SK-N-SH (cell line): ENCODE results near the gene TOX2. TPM values are rescaled to one million over a fixed set of nuclear protein-coding genes. Genes with fewer than 3 reads are reported as not detected.

Experiments used
- CTCF ChIA-PET: fragments of 300-600, 350-600 bp; formaldehyde crosslinking; extraction: SDS; loops from one replicate; lab custom pipeline; 2021; lab: Yijun Ruan, JAX
- POLR2A ChIA-PET: fragments of 350-600 bp; sonication (Branson Sonifier 250); formaldehyde crosslinking; extraction: SDS; loops from one replicate; lab custom pipeline; 2020; ENCODE audit warnings: antibody characterized with exemption, inconsistent platforms; lab: Yijun Ruan, JAX
- DNase-seq: peaks from one replicate; pipeline ENCODE4 v3.0.0; 2012
- H2AFZ ChIP-seq: fragments of 200-600 bp; sonication (generic); 2 replicates; pipeline ENCODE4 v1.8.1; 2016; ENCODE audit warnings: antibody characterized with exemption, mild to moderate bottlenecking, low read depth
- H3F3A ChIP-seq: fragments of 200-600 bp; sonication (generic); replicated peaks from 2 replicates; pipeline ENCODE3; 2016; ENCODE audit warnings: antibody characterized with exemption, mild to moderate bottlenecking; ENCODE audit not compliant: insufficient read depth
- H3K27ac ChIP-seq, 2 experiments: fragments of 200-500 bp in 1 of 2; fragments of 200-600 bp in 1 of 2; sonication (Bioruptor generic) in 1 of 2; sonication (generic), shearing (Covaris generic) in 1 of 2; 2 replicates each; pipeline versions ENCODE4 v1.5.1 to v1.6.1; 2014 to 2016; ENCODE audit warnings: low read depth in 2 of 2, inconsistent platforms in 1 of 2, low read length in 1 of 2, mild to moderate bottlenecking in 1 of 2, mixed read lengths in 1 of 2
- H3K27me3 ChIP-seq: fragments of 200-600 bp; sonication (generic), shearing (Covaris generic); 2 replicates; pipeline ENCODE4 v1.6.1; 2016; ENCODE audit warnings: mixed run types; ENCODE audit not compliant: insufficient read depth
- H3K36me3 ChIP-seq, 2 experiments: fragments of 200-500 bp in 1 of 2; fragments of 200-600 bp in 1 of 2; sonication (Bioruptor generic) in 1 of 2; sonication (generic) in 1 of 2; replicated peaks in 1 of 2; 2 replicates each; pipeline versions ENCODE3 to v1.5.1; 2014 to 2016; ENCODE audit warnings: low read length in 1 of 2, mild to moderate bottlenecking in 1 of 2; ENCODE audit not compliant: insufficient read depth in 2 of 2, control insufficient read depth in 1 of 2
- H3K4me1 ChIP-seq, 2 experiments: fragments of 200-500 bp in 1 of 2; fragments of 200-600 bp in 1 of 2; sonication (Bioruptor generic) in 1 of 2; sonication (generic), shearing (Covaris generic) in 1 of 2; 2 replicates each; pipeline versions ENCODE4 v1.5.1 to v1.6.1; 2014 to 2016; ENCODE audit warnings: low read depth in 1 of 2, low read length in 1 of 2, mixed run types in 1 of 2; ENCODE audit not compliant: insufficient read depth in 2 of 2, control insufficient read depth in 1 of 2
- H3K4me2 ChIP-seq: fragments of 200-600 bp; sonication (generic), shearing (Covaris generic); 2 replicates; pipeline ENCODE4 v1.6.1; 2017; ENCODE audit warnings: mixed run types
- H3K4me3 ChIP-seq, 2 experiments: fragments of 200-500 bp in 1 of 2; fragments of 200-600 bp in 1 of 2; sonication (Bioruptor generic) in 1 of 2; sonication (generic), shearing (Covaris generic) in 1 of 2; 2 replicates each; pipeline versions ENCODE4 v1.5.1 to v1.8.1; 2014 to 2016; ENCODE audit warnings: low read depth in 2 of 2, inconsistent platforms in 1 of 2, low read length in 1 of 2, mild to moderate bottlenecking in 1 of 2, mixed read lengths in 1 of 2, moderate library complexity in 1 of 2
- H3K79me2 ChIP-seq: fragments of 200-600 bp; sonication (generic); 2 replicates; pipeline ENCODE4 v1.8.1; 2017; ENCODE audit warnings: mild to moderate bottlenecking; ENCODE audit not compliant: insufficient read depth
- H3K9ac ChIP-seq: fragments of 200-600 bp; sonication (generic); 2 replicates; pipeline ENCODE4 v1.6.1; 2017; ENCODE audit warnings: mixed run types
- H3K9me2 ChIP-seq: fragments of 200-600 bp; sonication (generic); 2 replicates; pipeline ENCODE4 v1.6.1; 2017; ENCODE audit warnings: mixed run types
- H3K9me3 ChIP-seq: fragments of 200-600 bp; sonication (generic); 2 replicates; pipeline ENCODE4 v1.6.1; 2017; ENCODE audit warnings: mixed run types, mild to moderate bottlenecking, moderate library complexity
- H4K20me1 ChIP-seq: fragments of 200-600 bp; sonication (generic); 2 replicates; pipeline ENCODE4 v1.6.1; 2017; ENCODE audit warnings: mild to moderate bottlenecking, mixed run types; ENCODE audit not compliant: insufficient read depth
- FOSL2 ChIP-seq: IDR thresholded peaks from 2 replicates; pipeline ENCODE4 v1.4.0; 2012; ENCODE audit warnings: low read depth, mild to moderate bottlenecking, moderate library complexity, borderline replicate concordance
- FOXJ3 ChIP-seq: sonication (generic); formaldehyde crosslinking; IDR thresholded peaks from 2 replicates; pipeline ENCODE4 v1.5.1; 2020; ENCODE audit warnings: mild to moderate bottlenecking, missing genetic modification reagents
- FOXM1 ChIP-seq: IDR thresholded peaks from 2 replicates; pipeline ENCODE4 v1.4.0; 2012; ENCODE audit warnings: low read depth, mild to moderate bottlenecking
- GABPA ChIP-seq: IDR thresholded peaks from 2 replicates; pipeline ENCODE4 v1.4.0; 2012; ENCODE audit warnings: low read depth, mild to moderate bottlenecking
- GATA2 ChIP-seq: sonication (generic); formaldehyde crosslinking; IDR thresholded peaks from 2 replicates; pipeline ENCODE4 v1.5.0; 2020; ENCODE audit warnings: mild to moderate bottlenecking, missing genetic modification reagents
- MEF2A ChIP-seq: IDR thresholded peaks from 2 replicates; pipeline ENCODE4 v1.4.0; 2012; ENCODE audit warnings: low read depth, borderline replicate concordance
- MXI1 ChIP-seq: IDR thresholded peaks from 2 replicates; pipeline ENCODE4 v1.6.1; 2012; ENCODE audit warnings: mild to moderate bottlenecking, low read depth, low read length, improper control_type of control experiment
- NFIC ChIP-seq: IDR thresholded peaks from 2 replicates; pipeline ENCODE4 v1.4.0; 2012; ENCODE audit warnings: borderline replicate concordance
- RCOR1 ChIP-seq: fragments of 150-350 bp; IDR thresholded peaks from 2 replicates; pipeline ENCODE4 v1.6.1; 2017; ENCODE audit warnings: antibody characterized with exemption, low read length
- RFX5 ChIP-seq: IDR thresholded peaks from 2 replicates; pipeline ENCODE4 v1.6.1; 2012; ENCODE audit warnings: mild to moderate bottlenecking, improper control_type of control experiment, low read length
- SIN3A ChIP-seq: IDR thresholded peaks from 2 replicates; pipeline ENCODE4 v1.6.1; 2012; ENCODE audit warnings: low read depth, mild to moderate bottlenecking, low read length, moderate library complexity, borderline replicate concordance
- SMC3 ChIP-seq: IDR thresholded peaks from 2 replicates; pipeline ENCODE4 v1.6.1; 2012; ENCODE audit warnings: low read depth, low read length, improper control_type of control experiment
- TAF1 ChIP-seq: IDR thresholded peaks from 2 replicates; pipeline ENCODE4 v1.6.1; 2012; ENCODE audit warnings: low read depth, mild to moderate bottlenecking, low read length, moderate library complexity, borderline replicate concordance
- YY1 ChIP-seq: IDR thresholded peaks from 2 replicates; pipeline ENCODE4 v1.4.0; 2012; ENCODE audit warnings: low read depth, mild to moderate bottlenecking
- WGBS: methylation state at CpG from one replicate; pipeline ENCODE4 v1.1.6; 2017; ENCODE audit warnings: low lambda C conversion rate; 5-methylcytosine and 5-hydroxymethylcytosine counted together
- polyA plus RNA-seq, 3 experiments: library from polyadenylated mRNA; depleted of rRNA; stranded (reverse); fragments of >200 nt; gene quantifications; 2 replicates each; pipeline ENCODE4 v1.2.3, GENCODE V29; 2012
- TF ChIP-seq, protein P1 (sequence below): fragments of 150-350 bp; IDR thresholded peaks from 2 replicates; pipeline ENCODE4 v1.6.1; 2016; ENCODE audit warnings: mild to moderate bottlenecking, low read depth, low read length
- TF ChIP-seq, protein P2 (sequence below): IDR thresholded peaks from 2 replicates; pipeline ENCODE4 v1.4.0; 2012; ENCODE audit warnings: low read depth, borderline replicate concordance
- TF ChIP-seq, protein P3 (sequence below): fragments of 150-350 bp; IDR thresholded peaks from 2 replicates; pipeline ENCODE4 v1.6.1; 2017; ENCODE audit warnings: antibody characterized with exemption, low read length, low read depth, borderline replicate concordance
- TF ChIP-seq, protein P4 (sequence below): fragments of 200-600 bp; sonication (generic); IDR thresholded peaks from 2 replicates; pipeline ENCODE4 v1.6.1; 2017; ENCODE audit warnings: antibody characterized with exemption, mild to moderate bottlenecking, moderate library complexity

TOX2 gene
- polyA plus RNA-seq, 1 of the 3 experiments (the other 2 are of a cell fraction): 15.4 TPM

DNA sequence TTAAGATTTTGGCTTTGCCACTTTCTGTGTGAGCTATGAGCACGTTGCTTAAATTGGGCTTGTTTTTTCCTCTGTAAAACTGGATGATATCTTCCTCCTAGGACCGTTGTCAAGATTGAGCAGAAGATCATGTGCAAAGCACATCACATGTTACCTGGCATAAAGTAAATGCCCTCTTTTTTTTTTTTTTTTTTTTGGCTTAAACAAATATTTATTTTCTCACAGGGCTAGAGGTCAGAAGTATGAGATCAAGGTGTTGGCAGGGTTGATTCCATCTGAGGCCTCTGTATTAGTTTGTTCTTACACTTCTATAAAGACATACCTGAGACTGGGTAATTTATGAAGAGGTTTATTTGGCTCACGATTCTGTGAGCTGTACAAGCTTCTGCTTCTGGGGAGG, 42.7 kb downstream of the TOX2 start:
- Histone ChIP-seq H3K4me2 (no peak overlapping the region), H3K9me3 (no peaks in the 10 kb centered on the region), H3F3A (peaks cover 22% of the 10 kb centered on the region), H4K20me1 (no peaks in the 10 kb centered on the region), H3K4me3 (no peak overlapping the region), H3K36me3 (no peaks in the 10 kb centered on the region), H3K79me2 (no peaks in the 10 kb centered on the region), H3K9ac (no peak overlapping the region), H2AFZ (no peak overlapping the region), H3K27ac (no peak overlapping the region), H3K9me2 (no peaks in the 10 kb centered on the region), H3K27me3 (no peaks in the 10 kb centered on the region), H3K4me1 (peaks cover 36 to 64% of the 10 kb centered on the region in 2 experiments)
- DNase-seq: no peak
- POLR2A ChIA-PET: no interaction called here
- CTCF ChIA-PET: no interaction called here
- TF ChIP-seq, protein P1, sequence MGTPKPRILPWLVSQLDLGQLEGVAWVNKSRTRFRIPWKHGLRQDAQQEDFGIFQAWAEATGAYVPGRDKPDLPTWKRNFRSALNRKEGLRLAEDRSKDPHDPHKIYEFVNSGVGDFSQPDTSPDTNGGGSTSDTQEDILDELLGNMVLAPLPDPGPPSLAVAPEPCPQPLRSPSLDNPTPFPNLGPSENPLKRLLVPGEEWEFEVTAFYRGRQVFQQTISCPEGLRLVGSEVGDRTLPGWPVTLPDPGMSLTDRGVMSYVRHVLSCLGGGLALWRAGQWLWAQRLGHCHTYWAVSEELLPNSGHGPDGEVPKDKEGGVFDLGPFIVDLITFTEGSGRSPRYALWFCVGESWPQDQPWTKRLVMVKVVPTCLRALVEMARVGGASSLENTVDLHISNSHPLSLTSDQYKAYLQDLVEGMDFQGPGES: no peak
- TF ChIP-seq FOXM1 (no peak), SIN3A (no peak), MXI1 (no peak), RCOR1 (no peak), MEF2A (no peak), RFX5 (no peak), SMC3 (no peak), NFIC (no peak), FOSL2 (no peak), FOXJ3 (CRISPR knock-in tag) (no peak), TAF1 (no peak), YY1 (no peak), GATA2 (no peak), GABPA (no peak)
- TF ChIP-seq, protein P2, sequence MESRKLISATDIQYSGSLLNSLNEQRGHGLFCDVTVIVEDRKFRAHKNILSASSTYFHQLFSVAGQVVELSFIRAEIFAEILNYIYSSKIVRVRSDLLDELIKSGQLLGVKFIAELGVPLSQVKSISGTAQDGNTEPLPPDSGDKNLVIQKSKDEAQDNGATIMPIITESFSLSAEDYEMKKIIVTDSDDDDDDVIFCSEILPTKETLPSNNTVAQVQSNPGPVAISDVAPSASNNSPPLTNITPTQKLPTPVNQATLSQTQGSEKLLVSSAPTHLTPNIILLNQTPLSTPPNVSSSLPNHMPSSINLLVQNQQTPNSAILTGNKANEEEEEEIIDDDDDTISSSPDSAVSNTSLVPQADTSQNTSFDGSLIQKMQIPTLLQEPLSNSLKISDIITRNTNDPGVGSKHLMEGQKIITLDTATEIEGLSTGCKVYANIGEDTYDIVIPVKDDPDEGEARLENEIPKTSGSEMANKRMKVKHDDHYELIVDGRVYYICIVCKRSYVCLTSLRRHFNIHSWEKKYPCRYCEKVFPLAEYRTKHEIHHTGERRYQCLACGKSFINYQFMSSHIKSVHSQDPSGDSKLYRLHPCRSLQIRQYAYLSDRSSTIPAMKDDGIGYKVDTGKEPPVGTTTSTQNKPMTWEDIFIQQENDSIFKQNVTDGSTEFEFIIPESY: no peak
- TF ChIP-seq, protein P3, sequence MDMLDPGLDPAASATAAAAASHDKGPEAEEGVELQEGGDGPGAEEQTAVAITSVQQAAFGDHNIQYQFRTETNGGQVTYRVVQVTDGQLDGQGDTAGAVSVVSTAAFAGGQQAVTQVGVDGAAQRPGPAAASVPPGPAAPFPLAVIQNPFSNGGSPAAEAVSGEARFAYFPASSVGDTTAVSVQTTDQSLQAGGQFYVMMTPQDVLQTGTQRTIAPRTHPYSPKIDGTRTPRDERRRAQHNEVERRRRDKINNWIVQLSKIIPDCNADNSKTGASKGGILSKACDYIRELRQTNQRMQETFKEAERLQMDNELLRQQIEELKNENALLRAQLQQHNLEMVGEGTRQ: no peak
- TF ChIP-seq, protein P4, sequence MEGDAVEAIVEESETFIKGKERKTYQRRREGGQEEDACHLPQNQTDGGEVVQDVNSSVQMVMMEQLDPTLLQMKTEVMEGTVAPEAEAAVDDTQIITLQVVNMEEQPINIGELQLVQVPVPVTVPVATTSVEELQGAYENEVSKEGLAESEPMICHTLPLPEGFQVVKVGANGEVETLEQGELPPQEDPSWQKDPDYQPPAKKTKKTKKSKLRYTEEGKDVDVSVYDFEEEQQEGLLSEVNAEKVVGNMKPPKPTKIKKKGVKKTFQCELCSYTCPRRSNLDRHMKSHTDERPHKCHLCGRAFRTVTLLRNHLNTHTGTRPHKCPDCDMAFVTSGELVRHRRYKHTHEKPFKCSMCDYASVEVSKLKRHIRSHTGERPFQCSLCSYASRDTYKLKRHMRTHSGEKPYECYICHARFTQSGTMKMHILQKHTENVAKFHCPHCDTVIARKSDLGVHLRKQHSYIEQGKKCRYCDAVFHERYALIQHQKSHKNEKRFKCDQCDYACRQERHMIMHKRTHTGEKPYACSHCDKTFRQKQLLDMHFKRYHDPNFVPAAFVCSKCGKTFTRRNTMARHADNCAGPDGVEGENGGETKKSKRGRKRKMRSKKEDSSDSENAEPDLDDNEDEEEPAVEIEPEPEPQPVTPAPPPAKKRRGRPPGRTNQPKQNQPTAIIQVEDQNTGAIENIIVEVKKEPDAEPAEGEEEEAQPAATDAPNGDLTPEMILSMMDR: no peak
- WGBS: 97% methylated on average over 3 of the region's 3 CpGs
